Regular cardiac myocyte (primary cell): ENCODE data around the gene URB1. TPM values are rescaled to one million over a fixed set of nuclear protein-coding genes. Genes with fewer than 3 reads are reported as not detected.

Source experiments
- total RNA-seq: library from RNA; depleted of rRNA; stranded (reverse); fragments of >200 nt; gene quantifications from 2 replicates; pipeline ENCODE4 v1.2.3, GENCODE V29; 2014

The URB1 gene, protein sequence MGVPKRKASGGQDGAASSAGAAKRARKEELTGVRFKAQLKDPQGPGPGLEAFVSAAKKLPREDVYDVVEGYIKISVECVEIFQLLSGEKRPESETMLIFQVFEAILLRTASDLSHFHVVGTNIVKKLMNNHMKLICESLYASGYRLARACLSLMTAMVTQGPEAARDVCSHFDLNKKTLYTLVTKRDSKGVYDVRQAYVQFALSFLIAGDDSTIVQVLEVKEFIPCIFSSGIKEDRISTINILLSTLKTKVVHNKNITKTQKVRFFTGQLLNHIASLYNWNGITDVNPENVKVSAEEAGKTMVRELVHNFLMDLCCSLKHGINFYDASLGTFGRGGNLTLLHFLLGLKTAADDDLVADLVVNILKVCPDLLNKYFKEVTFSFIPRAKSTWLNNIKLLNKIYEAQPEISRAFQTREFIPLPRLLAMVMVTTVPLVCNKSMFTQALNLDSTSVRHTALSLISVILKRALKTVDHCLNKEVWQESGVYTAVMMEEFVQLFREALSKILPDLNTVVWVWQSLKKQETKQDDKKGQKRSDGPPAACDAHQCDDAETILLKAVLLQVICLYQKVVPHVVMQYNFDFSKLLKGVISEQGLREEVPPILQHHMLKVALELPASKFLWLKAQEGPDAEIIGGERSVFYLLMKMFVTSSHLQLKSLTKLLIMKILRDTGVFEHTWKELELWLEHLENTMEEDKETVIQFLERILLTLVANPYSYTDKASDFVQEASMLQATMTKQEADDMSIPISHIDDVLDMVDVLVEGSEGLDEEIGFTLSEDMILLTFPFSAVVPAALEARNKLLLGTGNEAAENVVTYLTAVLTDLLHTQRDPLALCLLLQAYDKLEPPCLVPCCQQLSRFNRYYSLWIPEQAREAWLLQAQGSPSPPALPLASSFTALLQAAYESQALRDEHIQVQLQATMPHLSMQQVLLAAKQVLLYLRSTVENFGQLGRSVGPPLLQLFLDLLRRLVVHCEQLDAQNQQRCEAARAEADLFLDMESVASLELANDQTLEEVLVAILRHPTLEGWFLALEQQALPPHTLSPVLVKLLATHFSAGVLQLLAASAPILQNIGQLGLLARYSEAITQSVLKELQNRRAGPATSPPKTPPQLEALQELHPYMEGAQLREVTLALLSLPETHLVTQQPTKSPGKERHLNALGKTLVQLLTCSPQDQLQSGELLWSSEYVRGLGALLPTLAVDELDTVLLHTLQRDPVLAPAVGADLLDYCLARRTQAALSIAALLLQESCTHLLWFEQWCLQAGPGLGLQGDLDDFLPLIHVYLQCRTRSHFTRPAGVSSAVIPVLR (N-terminal part only)
- total RNA-seq: 17.8 and 30.1 TPM in 2 replicates

DNA sequence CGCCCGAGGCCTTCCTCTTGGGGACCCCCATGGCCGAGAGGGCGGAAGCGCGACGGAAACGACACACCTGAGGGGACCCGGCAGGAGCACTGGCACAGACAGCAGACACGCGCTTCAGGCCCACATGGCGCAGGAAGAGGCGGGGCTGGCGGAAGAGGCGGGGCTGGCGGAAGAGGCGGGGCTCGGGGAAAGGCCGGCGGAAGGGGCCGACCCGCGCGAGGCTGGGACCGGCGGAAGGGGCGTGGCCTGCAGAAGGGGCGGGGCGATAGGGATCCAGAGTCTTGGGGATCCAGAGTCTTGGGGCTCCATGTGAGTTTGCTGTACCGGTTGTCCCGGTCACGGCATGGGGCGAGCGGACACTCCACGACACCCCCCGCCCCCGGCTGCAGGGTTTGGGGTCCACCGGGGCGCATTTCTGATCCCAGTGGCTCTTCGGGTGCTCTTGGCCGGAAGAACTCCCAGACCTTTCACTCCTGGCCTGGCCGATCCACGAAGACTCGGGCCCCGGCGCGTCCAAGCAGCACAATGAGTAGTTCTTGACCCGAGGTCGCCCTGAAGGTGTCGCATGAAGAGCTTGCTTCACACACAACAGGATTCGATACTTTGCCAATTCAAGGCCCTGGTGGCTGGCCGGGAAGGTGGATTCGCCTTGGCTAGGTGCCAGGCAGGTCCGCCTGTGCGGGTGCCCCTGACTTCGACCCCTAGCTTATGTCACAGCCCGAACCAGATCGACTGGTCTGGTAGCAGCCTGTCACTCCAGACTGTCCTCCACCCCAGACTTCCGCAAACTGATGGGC, at the start of gene URB1:
Gene URB1, minus strand, starts transcription at position 133 of the 797 bp plus-strand sequence. Its CDS starts 102 bp downstream, at position 31.

DNA sequence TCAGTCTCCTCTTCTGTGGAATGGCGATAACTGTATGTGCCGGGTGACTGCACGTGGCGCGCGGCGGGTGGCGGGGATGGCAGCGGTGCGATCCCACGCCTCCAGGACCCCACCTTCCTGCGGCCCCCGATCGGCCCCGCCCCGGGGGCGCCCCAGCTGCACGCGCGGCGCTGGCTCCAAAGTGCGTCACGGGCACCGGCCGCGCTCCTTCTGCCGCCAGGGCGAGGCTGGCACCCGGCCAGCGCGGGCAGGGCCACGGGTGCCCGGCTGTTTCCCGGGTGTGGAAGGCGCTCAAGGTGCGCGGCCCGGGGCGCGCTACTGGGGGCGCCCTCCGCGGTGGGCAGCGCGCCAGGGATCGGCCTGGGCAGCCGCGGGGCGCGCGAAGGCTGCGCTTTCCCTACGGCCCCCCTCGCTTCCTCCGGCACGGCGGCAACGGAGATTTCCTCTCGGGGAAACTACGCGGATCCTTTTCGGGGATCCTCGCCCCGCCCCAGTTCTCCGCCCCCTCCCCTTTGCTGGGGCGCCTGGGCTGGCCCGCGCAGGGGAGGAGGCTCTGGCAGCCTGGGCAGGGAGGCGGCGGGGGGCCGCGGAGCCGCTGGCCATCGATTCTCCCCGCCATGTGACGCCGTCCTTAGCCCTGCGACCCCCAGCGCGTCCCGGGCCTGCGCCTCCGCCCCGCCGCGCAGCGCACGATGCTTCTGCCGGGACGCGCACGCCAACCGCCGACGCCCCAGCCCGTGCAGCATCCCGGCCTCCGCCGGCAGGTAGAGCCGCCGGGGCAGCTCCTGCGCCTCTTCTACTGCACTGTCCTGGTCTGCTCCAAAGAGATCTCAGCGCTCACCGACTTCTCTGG, 19.6 kb upstream of the URB1 start, which contains the start of gene EVA1C:
Gene EVA1C, plus strand, starts transcription at position 545 of the 853 bp plus-strand sequence. Its CDS starts 148 bp downstream, at position 693.

DNA sequence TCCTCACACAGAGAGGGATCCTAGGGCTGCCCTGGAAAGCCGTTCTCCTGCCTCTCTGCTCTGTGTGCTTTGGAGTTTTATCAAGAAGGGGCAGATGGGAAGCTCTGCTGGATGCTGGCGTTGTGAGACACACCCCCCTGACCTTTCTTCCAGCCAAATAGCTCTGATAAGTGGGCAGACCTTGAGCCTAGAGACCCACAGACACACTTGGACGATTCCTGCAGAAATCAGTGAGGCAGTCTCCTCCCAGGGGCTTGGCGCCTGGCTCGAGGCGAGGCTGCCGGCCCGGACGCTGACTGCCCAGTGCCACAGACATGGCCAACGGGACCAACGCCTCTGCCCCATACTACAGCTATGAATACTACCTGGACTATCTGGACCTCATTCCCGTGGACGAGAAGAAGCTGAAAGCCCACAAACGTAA, 94.1 kb downstream of the URB1 start, which contains the start of gene MRAP:
Gene MRAP, plus strand, starts transcription at position 198 of the 424 bp plus-strand sequence. Its CDS starts 117 bp downstream, at position 315.

DNA sequence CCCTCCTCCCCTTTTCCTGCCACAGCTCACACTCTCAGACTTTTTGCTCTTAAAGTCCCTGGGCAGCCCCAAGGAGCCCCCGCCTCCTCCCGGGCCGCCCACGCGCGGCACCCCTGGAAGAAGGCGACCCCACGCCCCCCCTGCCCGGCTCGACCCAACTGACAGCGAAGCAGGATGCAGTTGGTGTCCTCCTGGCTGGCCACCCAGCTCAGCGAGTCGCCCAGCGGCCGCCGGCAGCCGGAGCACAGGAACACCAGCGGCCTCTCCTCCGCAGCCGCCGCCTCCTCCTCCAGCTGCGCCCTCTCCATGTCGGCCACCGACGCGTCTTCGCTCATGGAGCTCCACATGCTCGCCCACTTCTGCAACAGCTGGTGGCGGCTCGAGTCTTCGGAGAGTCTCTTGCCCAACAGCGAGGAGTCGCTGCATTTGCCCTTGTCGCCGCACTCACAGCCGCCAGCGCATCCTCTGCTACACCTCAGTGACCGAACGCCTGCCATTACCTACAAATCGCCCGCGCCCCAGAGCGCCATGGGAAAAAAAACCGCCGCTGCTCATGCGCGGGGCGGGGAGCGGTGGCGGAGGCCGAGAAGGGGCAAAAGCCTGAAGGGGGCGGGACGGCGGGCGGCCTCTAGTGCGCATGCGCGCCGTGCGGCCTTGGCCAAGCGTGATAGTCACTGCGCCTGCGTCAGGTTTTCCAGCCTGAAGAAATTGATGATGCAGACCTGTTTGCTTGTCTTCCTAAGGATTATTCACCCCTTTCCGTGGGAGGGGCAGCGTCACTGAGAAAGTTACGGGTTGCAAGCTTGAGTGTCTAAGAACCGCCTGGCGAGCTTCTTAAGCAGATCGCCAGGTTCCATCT, 114.1 kb downstream of the URB1 start, which contains the start of gene MIS18A:
Gene MIS18A, minus strand, starts transcription at position 532 of the 859 bp plus-strand sequence. Its CDS starts 35 bp downstream, at position 497.

Other genes starting within 250 kb of the URB1 start
- 5.9 and 21.5 TPM in 2 replicates for gene MIS18A, start 114.0 kb downstream of the URB1 start, total RNA-seq
- not detected in 2 replicates for gene MRAP, start 94.2 kb downstream of the URB1 start, total RNA-seq
- gene EVA1C, start 19.7 kb upstream of the URB1 start, total RNA-seq: 16.5 and 21.1 TPM in 2 replicates
- 0.19 and 0.85 TPM in 2 replicates for gene TCP10L, start 192.5 kb upstream of the URB1 start, total RNA-seq
- 25.7 and 51.4 TPM in 2 replicates for gene CFAP298, start 219.4 kb upstream of the URB1 start, total RNA-seq